SK-N-MC (cell line): Measurements from ENCODE around the gene ADCY9.

Source experiments
- DNase-seq: peaks from one replicate; pipeline ENCODE4 v3.0.0-alpha.2; 2011; ENCODE audit warnings: low read depth, low spot score
- H3K27ac ChIP-seq: fragments of 200-600 bp; sonication (generic); 2 replicates; pipeline ENCODE4 v1.5.1; 2016; ENCODE audit warnings: mixed run types
- H3K36me3 ChIP-seq: fragments of 200-600 bp; sonication (generic); 2 replicates; pipeline ENCODE4 v1.6.1; 2017; ENCODE audit warnings: antibody characterized with exemption, low read length, mixed read lengths; ENCODE audit not compliant: insufficient read depth
- H3K4me3 ChIP-seq: fragments of 200-600 bp; sonication (generic); 2 replicates; pipeline ENCODE4 v1.5.1; 2016
- H3K9ac ChIP-seq: fragments of 200-600 bp; sonication (generic); 2 replicates; pipeline ENCODE4 v1.8.0; 2017; ENCODE audit warnings: mixed run types, mixed read lengths; ENCODE audit not compliant: insufficient read length
- H3K9me3 ChIP-seq: fragments of 200-600 bp; sonication (generic); 2 replicates; pipeline ENCODE4 v1.6.1; 2017; ENCODE audit warnings: low read depth, mild to moderate bottlenecking, antibody characterized with exemption, low read length, moderate library complexity, mixed read lengths
- EZH2 ChIP-seq: fragments of 200-600 bp; sonication (generic); IDR thresholded peaks from one replicate; pipeline ENCODE4 v1.6.1; 2017; ENCODE audit warnings: antibody characterized with exemption
- FOXP2 ChIP-seq: optimal IDR thresholded peaks from 2 replicates; pipeline ENCODE3; 2011; ENCODE audit warnings: mild to moderate bottlenecking, moderate library complexity; ENCODE audit not compliant: insufficient read depth; ENCODE audit errors: extremely low read length, control extremely low read depth
- POLR2AphosphoS5 ChIP-seq: IDR thresholded peaks from 2 replicates; pipeline ENCODE4 v1.6.1; 2012; ENCODE audit warnings: mild to moderate bottlenecking, low read depth, low read length, borderline replicate concordance

The ADCY9 gene

DNA sequence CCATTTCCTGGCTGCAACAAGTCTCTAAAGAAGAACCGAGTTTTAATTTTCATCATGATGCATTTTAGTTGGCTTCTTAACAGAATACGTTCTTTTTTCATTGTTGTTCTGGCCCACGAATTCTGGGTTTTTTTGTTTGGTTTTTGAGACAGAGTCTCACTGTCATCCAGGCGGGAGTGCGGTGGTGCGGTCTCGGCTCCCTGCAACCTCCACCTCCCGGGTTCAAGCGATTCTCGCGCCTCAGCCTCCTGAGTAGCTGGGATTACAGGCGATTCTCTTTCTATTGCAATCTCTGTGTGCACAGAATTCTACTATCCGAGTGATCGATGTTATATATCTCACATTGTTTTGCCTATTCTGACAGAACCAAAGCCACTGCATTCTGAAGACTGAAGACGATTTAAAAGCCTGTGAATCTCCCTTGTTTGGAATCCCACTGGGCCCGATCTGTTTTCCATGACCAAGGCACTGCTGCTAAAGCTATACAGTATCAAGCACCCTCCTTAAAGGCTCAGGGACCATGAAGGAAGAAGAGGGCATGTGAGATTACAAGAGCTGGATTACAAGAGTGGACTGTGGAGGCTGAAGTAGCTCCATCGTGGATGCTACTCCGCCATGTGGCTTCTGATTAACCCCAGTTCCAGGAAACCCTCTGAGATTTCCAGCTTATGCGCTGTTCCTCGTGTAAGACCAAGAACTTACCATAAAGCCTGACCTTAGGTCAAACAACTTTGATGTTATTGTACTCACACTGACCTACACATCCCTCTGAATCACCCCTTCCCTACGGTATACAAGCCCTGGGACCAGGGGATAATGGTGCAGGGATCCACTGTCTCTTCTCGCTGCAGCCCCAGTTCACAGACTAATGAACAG, 44.3 kb downstream of the ADCY9 start:
- DNase-seq, result no peak
- no peaks in the 10 kb centered on the region for H3K36me3 ChIP-seq
- no peak overlapping the region for H3K4me3 ChIP-seq
- no peak overlapping the region for H3K9ac ChIP-seq
- TF ChIP-seq POLR2AphosphoS5 (no peak), FOXP2 (no peak), EZH2 (no peak)
- no peaks in the 10 kb centered on the region for H3K9me3 ChIP-seq
- H3K27ac ChIP-seq, result no peak overlapping the region

- H3K36me3 ChIP-seq, result no peaks in the 10 kb centered on the region
- H3K4me3 ChIP-seq, result no peak overlapping the region
- H3K27ac ChIP-seq, result no peak overlapping the region
- no peaks in the 10 kb centered on the region for H3K9me3 ChIP-seq
- H3K9ac ChIP-seq, result no peak overlapping the region
- TF ChIP-seq FOXP2, result no peak
- TF ChIP-seq POLR2AphosphoS5, result no peak
- no peak for TF ChIP-seq EZH2
- no peak for DNase-seq
Measured at GRCh38 chr16:4070936-4071335, 45.3 kb downstream of the ADCY9 start.

- Histone ChIP-seq H3K27ac (no peak overlapping the region), H3K36me3 (no peaks in the 10 kb centered on the region), H3K4me3 (no peak overlapping the region), H3K9me3 (no peaks in the 10 kb centered on the region), H3K9ac (peak overlapping the region; percentile 13)
- TF ChIP-seq POLR2AphosphoS5 (no peak), FOXP2 (no peak), EZH2 (no peak)
- DNase-seq, result no peak
Measured at GRCh38 chr16:4067262-4068001, 48.8 kb downstream of the ADCY9 start.

GRCh38 chr16:4064950-4065352, 51.3 kb downstream of the ADCY9 start:
- no peak for DNase-seq
- TF ChIP-seq EZH2, result no peak
- TF ChIP-seq POLR2AphosphoS5, result no peak
- TF ChIP-seq FOXP2, result no peak
- no peak overlapping the region for H3K27ac ChIP-seq
- no peaks in the 10 kb centered on the region for H3K36me3 ChIP-seq
- H3K9me3 ChIP-seq, result peaks cover 15% of the 10 kb centered on the region; the same call in 1 of the 2 replicates
- no peak overlapping the region for H3K4me3 ChIP-seq
- H3K9ac ChIP-seq, result no peak overlapping the region

DNA sequence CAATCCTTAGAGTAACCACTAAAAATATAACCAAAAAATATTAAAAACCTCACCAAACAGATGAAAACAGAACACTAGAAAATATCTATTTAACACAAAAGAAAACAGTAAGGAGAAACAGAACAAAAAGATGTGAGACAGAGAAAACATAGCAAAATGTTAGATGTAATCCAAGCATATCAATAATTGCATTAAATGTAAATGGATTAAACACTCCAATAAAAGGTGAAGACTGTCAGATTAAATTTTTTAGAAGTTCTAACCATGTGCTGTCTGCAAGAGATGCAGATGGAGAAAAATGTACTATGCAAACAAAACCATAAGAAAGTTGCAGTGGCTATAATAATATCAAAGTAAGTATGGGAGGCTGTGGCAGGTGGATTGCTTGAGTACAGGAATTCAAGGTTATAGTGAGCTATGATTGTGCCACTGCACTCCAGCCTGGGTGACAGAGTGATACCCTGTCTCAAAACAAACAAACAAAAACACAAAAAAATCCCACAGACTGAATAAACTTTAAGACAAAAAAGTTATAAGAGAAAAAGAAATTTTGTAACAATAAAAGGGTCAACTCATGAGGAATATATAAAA, 53.9 kb downstream of the ADCY9 start:
- Histone ChIP-seq H3K9me3 (peaks cover 18% of the 10 kb centered on the region; the same call in 1 of the 2 replicates), H3K9ac (no peak overlapping the region), H3K4me3 (no peak overlapping the region), H3K36me3 (no peaks in the 10 kb centered on the region), H3K27ac (no peak overlapping the region)
- no peak for TF ChIP-seq POLR2AphosphoS5
- no peak for TF ChIP-seq FOXP2
- no peak for TF ChIP-seq EZH2
- DNase-seq, result no peak

- Histone ChIP-seq H3K36me3 (no peaks in the 10 kb centered on the region), H3K9me3 (peaks cover 18% of the 10 kb centered on the region; the same call in 1 of the 2 replicates), H3K9ac (no peak overlapping the region), H3K27ac (no peak overlapping the region), H3K4me3 (no peak overlapping the region)
- TF ChIP-seq FOXP2, result no peak
- no peak for TF ChIP-seq EZH2
- no peak for DNase-seq
Measured at GRCh38 chr16:4060823-4061222, 55.4 kb downstream of the ADCY9 start.

DNA sequence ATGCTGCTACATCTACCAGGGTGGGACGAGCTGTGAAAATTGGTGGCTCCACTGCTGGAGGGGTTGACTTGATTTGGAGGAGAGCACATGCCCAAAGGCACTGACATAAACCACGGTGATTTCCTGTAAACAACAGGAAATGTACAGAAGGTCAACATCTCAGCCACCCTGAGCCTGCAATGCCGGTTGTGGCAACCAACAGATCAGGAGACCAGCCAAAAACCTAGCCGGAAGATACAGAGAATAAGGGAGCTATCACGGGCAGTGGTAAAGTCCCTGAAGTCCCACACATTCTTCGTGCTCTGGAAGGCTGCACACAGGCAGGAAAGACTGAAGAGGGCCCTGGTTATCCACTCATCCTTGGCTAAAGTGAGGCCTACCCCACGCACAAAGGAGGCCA, 56.2 kb downstream of the ADCY9 start:
- DNase-seq, result no peak

DNA sequence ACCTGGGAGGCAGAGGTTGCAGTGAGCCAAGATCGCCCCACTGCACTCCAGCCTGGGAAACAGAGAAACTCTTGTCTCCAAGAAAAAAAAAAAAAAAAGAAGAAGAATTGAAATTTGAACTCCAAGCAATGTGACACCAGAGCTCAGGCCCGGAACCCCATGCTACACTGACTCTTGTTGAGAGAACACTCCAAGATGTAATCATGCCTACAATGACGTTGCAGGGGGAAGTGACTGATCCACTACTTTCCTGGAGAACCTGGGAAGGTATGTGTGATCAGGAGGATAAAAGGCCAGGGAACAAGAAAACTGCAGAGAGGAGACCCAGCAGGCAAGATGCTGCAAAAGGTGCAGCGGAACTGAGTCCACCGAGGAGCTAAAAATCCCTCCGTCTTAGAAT, 57.9 kb downstream of the ADCY9 start:
- Histone ChIP-seq H3K4me3 (no peak overlapping the region), H3K36me3 (no peaks in the 10 kb centered on the region), H3K27ac (no peak overlapping the region), H3K9ac (no peak overlapping the region), H3K9me3 (peaks cover 18% of the 10 kb centered on the region; the same call in 1 of the 2 replicates)
- no peak for DNase-seq
- TF ChIP-seq FOXP2 (no peak), POLR2AphosphoS5 (no peak), EZH2 (no peak)

More for the DNA sequence above, 56.2 kb downstream of the ADCY9 start:
- Histone ChIP-seq H3K9me3 (peaks cover 18% of the 10 kb centered on the region; the same call in 1 of the 2 replicates), H3K9ac (no peak overlapping the region), H3K36me3 (no peaks in the 10 kb centered on the region), H3K27ac (no peak overlapping the region), H3K4me3 (no peak overlapping the region)
- TF ChIP-seq FOXP2 (no peak), EZH2 (no peak), POLR2AphosphoS5 (no peak)
